ENCODE data around the gene ZBED4.

Gene ZBED4

GRCh38 chr22:49853981-49854831 lies 562 bp downstream of the ZBED4 start:
- DNase-seq (ENCODE audit: low spot score): peak; percentile 35

GRCh38 chr22:49855251-49855911 lies 1.7 kb downstream of the ZBED4 start:
- no peak for DNase-seq (ENCODE audit: low spot score)

- no peak for DNase-seq (ENCODE audit: low spot score)
Observed at GRCh38 chr22:49856343-49856742, 2.7 kb downstream of the ZBED4 start.

GRCh38 chr22:49856766-49857618 lies 3.3 kb downstream of the ZBED4 start:
- DNase-seq (ENCODE audit: low spot score): no peak

- no peak for DNase-seq (ENCODE audit: low spot score)
Observed at GRCh38 chr22:49858827-49859226, 5.2 kb downstream of the ZBED4 start.

- no peak for DNase-seq (ENCODE audit: low spot score)
Observed at GRCh38 chr22:49861642-49862495, 8.2 kb downstream of the ZBED4 start.

GRCh38 chr22:49862496-49862776 lies 8.8 kb downstream of the ZBED4 start:
- DNase-seq (ENCODE audit: low spot score): no peak

GRCh38 chr22:49863931-49864330 lies 10.3 kb downstream of the ZBED4 start:
- DNase-seq (ENCODE audit: low spot score): no peak

- DNase-seq (ENCODE audit: low spot score): no peak
Observed at GRCh38 chr22:49865156-49865555, 11.5 kb downstream of the ZBED4 start.

- no peak for DNase-seq (ENCODE audit: low spot score)
Observed at GRCh38 chr22:49866134-49866533, 12.5 kb downstream of the ZBED4 start.

- DNase-seq (ENCODE audit: low spot score): no peak
Observed at GRCh38 chr22:49866646-49867045, 13.0 kb downstream of the ZBED4 start.

- no peak for DNase-seq (ENCODE audit: low spot score)
Observed at GRCh38 chr22:49867303-49868265, 13.9 kb downstream of the ZBED4 start.

- DNase-seq (ENCODE audit: low spot score): no peak
Observed at GRCh38 chr22:49869086-49869830, 15.6 kb downstream of the ZBED4 start.

- no peak for DNase-seq (ENCODE audit: low spot score)
Observed at GRCh38 chr22:49869845-49870712, 16.4 kb downstream of the ZBED4 start.

- DNase-seq (ENCODE audit: low spot score): no peak
Observed at GRCh38 chr22:49871482-49871881, 17.8 kb downstream of the ZBED4 start.

GRCh38 chr22:49872347-49872746 lies 18.7 kb downstream of the ZBED4 start:
- no peak for DNase-seq (ENCODE audit: low spot score)

- no peak for DNase-seq (ENCODE audit: low spot score)
Observed at GRCh38 chr22:49873228-49873940, 19.7 kb downstream of the ZBED4 start.

- DNase-seq (ENCODE audit: low spot score): no peak
Observed at GRCh38 chr22:49877642-49878041, 24.0 kb downstream of the ZBED4 start.
